NCI-H69 (cell line): Measurements from ENCODE around the gene CDKN2AIPNL.
"Not testable (repeated sequence)": the region's sequence is repeated elsewhere in the genome, so short reads cannot be mapped to it uniquely, and the experiment has no call there.

Experiments
- DNase-seq: peaks from one replicate; lab custom pipeline; 2025; lab: John Stamatoyannopoulos, UW

Gene CDKN2AIPNL

DNA sequence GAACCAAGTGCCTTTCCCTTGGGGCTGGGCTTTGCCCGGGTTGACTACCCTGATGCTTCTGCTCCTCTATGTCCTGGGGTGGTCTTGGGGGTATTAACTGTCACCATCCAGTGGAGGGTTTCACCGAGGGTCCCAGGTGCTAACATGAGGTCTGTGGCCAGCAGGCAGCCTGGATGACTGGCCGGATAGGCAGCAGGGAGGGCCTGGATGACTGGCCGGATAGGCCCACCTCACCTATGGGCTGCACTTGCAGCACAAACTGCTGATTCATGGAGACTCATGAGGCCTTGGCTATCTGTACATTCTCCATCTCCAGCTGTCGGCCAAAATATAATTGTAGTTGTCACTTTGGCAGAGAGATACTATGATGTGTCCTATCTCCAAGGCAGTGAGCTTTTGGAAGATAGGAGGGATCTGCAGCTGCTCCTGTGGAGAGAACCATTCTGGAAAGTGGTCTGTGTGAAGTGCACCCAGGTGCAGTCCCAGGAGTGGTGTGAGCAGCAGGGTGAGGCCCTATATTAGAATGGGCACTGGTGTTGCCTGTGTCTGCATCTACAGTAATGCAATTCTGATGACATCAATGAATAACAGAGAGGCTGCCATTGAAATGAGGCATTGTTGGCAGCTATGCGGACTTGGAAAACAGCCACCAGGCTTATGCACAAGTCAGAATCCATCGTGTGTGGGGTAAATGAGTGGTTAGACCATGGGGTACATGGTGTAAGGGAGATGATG lies 26.3 kb upstream of the CDKN2AIPNL start:
- no peak for DNase-seq

- no peak for DNase-seq
Measured at GRCh38 chr5:134437340-134437846, 25.7 kb upstream of the CDKN2AIPNL start.

DNA sequence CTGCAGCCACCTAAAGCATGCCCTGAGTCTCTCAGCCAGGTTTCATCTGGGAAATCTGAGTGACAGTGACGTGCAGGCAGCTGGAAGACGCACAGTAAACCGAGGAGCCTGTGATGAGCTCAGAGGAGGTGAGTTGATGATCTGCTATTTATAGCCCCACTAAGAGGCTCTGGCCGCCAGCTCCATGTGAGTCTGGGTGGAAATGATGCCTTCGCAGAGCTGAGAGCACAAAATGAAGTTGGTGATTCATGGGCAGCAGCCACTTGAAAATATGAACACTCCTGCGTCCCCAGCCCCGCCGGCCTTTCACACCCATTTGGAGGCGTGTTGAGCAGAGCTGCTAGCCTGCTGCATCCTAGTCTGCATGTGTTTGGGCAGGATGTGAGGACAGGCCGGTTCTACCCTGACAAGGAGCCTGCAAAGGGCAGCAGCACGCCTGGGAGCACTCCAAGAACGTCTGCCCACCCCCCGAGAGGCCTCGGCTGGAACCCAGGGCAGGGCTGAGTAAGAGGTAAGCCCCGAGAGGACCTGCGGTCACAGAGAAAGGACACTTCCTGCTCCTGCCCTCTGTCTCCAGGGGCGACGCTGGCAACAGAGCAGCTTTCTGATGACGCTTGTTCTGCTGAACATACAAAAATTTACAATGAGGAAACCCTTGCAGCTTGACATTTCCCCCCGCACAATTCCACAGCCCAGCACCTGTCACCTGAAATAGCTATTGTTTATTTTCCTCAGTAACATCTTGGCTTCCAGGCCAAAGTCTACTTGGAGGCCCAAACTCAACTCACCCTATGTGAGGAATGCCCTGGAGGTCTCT lies 25.1 kb upstream of the CDKN2AIPNL start:
- DNase-seq: peak; percentile 54

GRCh38 chr5:134435560-134435959 lies 23.9 kb upstream of the CDKN2AIPNL start:
- no peak for DNase-seq

DNA sequence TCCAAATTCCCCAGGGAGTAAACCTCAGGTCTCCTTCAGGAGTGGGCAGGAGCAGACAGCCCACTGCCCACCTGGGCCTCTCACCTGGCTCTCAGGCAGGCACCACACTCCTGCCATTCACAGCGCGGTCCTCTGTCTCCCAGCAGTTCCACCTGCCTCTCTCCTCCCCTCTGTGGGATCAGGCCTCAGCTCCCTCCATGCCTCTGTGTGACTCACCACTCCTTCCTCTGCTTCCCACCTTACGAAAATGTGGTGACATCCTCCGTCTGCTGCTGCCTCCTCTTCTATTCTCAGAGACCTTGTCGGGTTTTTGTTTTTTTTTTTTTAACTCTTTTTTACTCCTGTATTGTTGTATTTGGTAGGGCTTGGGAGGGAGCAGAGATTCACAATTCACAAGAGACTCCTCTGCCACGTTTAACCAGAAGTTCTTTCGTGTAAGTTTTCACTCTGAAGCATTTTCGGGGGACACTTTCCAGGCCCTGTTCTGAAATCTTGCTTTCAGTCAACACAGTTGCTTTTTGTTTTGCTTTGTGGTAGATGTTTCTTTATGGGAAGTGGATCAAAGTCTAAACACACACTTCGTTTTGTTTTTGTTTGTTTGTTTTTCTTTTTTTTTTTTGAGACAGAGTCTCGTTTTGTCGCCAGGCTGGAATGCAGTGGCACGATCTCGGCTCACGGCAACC lies 21.1 kb upstream of the CDKN2AIPNL start:
- no peak for DNase-seq

DNA sequence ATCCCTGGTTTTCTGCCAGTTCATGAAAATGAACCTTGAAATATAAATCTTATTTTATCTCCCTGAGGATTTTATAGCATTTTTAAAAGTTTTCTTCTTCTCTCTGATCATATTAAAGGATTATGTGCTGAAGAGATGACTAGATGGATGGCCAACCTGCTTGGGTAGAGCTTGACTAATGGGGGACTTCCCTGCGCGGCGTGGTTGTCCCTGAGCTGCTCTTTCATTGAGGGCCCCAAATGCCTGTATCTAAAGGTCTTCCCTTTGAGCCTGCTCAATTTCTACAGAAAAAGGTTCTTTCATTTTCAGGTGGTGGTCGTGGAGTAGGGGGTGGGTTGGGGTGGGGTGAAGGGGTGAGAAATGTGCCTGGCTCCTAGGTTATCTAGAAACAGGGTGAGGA lies 20.5 kb upstream of the CDKN2AIPNL start:
- DNase-seq: no peak

- DNase-seq: no peak
Measured at GRCh38 chr5:134430001-134430569, 18.4 kb upstream of the CDKN2AIPNL start.

DNA sequence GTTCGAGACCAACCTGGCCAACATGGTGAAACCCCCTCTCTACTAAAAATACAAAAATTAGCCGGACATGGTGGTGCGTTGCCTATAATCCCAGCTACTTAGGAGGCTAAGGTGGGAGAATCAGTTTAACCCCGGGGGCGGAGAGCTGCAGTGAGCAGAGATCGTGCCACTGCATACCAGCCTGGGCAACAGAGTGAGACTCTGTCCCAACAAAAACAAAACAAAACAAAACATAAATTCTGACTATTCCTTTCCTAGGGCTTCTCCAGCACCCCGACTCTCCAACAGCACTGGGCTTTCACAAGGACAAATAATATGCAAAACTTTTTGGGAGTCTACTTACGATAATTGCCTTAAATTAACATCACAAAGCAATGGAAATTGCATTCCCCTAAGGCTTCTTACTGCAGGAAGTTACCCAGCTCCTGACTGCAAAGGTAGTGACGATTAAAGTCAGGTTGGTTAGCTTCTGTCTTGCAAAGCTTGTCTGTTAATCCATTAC lies 15.9 kb upstream of the CDKN2AIPNL start:
- DNase-seq: no peak

DNA sequence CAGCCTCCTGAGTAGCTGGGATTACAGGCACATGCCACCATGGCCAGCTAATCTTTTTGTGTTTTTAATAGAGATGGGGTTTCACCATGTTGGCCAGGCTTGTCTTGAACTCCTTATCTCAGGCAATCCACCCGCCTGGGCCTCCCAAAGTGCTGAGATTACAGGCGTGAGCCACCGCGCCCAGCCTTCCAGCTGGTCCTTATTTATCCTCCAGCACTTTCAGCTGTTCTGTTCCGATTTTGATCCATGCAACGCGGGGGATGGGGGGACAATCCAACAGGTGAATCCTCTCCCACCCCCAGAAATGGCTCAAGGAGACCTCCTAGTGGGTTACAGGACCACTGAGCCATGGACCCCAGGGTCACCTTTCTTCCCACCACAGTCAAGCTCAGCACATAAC lies 14.7 kb upstream of the CDKN2AIPNL start:
- no peak for DNase-seq

GRCh38 chr5:134423376-134423775 lies 11.7 kb upstream of the CDKN2AIPNL start:
- no peak for DNase-seq

- no peak for DNase-seq
Measured at GRCh38 chr5:134422791-134423365, 11.2 kb upstream of the CDKN2AIPNL start.

- DNase-seq: not testable (repeated sequence)
Measured at GRCh38 chr5:134421038-134421437, 9.4 kb upstream of the CDKN2AIPNL start.

DNA sequence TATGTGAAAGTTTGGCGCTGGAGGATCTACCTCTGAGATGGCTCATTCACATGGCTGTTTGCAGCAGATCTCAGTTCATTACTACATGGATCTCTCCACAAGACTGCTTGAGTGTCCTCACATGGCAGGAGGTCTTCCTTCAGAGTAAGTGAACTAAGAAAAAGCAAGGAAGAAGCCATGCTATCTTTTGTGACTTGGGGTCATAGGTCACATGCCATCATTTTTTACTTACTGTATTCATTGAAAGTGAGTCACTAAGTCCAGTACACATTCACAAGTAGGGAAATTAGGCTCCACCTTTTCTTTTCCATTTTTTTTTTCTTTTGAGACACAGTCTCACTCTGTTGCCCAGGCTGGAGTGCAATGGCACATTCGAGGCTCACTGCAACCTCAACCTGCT lies 8.7 kb upstream of the CDKN2AIPNL start:
- no peak for DNase-seq

DNA sequence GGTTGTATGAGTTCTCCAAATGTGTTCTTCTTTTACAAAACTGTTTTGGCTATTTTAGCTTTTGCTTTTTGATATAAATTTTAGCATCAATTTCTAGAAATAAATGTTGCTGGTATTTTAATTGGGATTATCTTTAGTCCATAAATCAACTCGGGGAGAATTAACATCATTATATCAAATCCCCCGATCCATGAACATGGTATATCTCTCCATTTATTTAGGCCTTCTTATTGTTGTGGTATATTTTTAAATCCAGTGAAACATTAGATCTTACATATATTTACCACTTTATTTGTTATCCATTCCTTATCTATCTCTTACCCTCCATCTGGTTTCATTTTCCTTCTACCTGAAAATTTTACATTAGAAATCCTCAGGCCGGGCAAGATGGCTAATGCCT lies 7.3 kb upstream of the CDKN2AIPNL start:
- no peak for DNase-seq

DNA sequence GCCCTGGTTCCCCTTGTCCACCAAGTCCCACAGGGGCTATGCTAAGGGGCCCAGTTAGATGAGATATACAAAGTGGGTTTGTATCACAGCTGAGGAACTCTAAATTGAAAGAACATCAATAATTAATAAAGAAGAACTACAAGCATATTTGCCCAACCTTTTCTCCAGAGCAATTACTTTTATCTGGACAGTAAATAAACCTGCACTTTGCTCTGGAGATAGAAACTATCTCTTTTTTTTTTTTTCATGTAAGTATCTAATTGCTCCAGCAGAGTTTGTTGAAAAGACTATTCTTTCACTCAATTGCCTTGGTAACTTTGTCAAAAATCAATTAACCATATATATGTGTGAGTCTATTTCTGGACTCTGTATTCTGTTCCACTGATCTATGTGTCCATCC lies 6.0 kb upstream of the CDKN2AIPNL start:
- no peak for DNase-seq

DNA sequence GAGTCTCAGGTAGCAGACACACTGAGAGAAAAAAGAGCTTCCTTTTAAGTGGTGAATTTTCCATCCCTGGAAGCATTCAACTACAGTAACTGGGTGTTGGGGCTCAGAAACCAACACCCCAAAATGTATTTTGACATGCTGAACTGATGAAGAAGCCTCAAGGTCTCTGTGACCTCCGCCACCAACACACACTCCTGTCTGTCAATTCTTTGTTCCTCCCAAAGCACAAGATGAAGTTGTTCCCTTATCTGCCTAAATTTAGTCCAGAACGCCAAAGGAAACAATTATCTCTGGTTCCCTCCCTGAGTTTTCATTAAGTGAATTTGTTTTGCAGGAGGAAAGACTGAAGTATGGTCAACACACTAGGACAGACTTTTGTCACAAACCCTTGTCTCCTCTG lies 1.4 kb upstream of the CDKN2AIPNL start:
- DNase-seq: no peak

DNA sequence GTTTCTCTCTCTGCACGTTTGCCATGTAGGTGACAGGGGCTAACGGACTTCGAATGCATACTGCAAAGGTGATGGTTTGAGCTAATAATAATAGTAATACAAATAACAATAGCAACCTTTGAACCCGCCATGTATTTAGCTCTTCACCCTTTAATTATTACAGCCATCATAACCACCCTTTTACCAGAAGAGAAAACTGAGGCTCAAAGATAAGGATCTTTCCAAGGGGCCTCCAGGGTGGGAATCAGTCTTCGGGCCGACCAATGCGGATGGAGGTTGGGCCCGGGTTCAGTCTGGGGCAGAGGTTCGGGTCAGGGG lies 494 bp downstream of the CDKN2AIPNL start:
- no peak for DNase-seq

- no peak for DNase-seq
Measured at GRCh38 chr5:134410822-134411221, 859 bp downstream of the CDKN2AIPNL start.

DNA sequence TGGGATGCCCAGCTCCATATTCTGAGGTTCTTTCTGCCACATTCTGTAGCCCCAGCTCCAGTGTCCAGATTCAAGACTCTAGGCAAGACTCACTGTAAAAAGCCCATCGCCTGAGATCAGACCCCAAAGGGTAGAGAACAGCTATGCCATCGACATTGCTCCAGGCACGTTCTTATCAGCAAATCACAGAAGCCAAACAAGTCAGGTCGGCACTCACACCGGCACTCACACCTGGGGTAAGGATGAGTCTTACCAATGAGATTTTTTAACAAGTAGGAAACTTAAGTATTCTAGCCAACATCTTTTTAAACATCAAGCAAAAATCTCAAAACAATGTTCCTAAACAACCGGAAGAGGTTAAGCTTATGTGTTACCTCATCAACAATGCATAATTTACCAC lies 2.4 kb downstream of the CDKN2AIPNL start:
- no peak for DNase-seq

DNA sequence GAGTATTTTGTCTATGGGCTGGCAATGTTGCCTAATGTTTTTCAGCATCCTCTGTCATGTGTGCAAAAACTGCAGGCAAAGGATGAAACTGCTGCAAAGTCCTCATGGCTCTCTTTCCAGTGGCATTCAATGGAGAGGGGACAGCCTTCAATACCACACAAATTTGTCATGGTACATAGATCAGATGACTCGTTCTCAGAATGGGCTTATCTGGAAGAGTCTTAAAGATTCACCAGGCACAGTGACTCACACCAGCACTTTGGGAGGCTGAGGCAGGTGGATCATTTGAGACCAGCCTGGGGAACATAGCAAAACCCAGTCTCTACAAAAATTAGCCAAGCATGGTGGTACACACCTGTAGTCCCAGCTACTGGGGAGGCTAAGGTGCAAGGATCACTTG lies 5.3 kb downstream of the CDKN2AIPNL start:
- DNase-seq: no peak

- DNase-seq: no peak
Measured at GRCh38 chr5:134403951-134404350, 7.7 kb downstream of the CDKN2AIPNL start.

GRCh38 chr5:134398609-134399155 lies 13.0 kb downstream of the CDKN2AIPNL start:
- DNase-seq: no peak
